ENCODE results near the gene HAP1. TPM values are rescaled to one million over a fixed set of nuclear protein-coding genes. Genes with fewer than 3 reads are reported as not detected.

Gene HAP1
- total and polyA plus RNA-seq, 2 of the 8 experiments (the other 6 are each of a cell fraction or from before 2014, with no cell fraction given) = 2.3 to 3.6 TPM

Small RNA genes lying within 50 kb of the gene (small RNA-seq; reads per million reads assigned to genes)
- not detected for gene RN7SL399P (ENCODE audit: insufficient read depth)
- 4.8 reads per million, percentile 60 among the genes with 10 or more reads in this experiment for gene RNA5SP442 (ENCODE audit: insufficient read depth)

Other genes starting within 250 kb of the HAP1 start
- not detected in 2 replicates for gene KRT36, start 244.7 kb downstream of the HAP1 start, total RNA-seq (2021; fragmentation: NEBNext Ultra II Directional; extraction: Animal tissue kit (Norgen Biotek cat#: 25700))
- not detected in 2 replicates for gene KRT36, start 244.7 kb downstream of the HAP1 start, polyA plus RNA-seq (2011; rRNA removed)
- gene KRT13, start 229.0 kb downstream of the HAP1 start, total RNA-seq (2021; fragmentation: NEBNext Ultra II Directional; extraction: Animal tissue kit (Norgen Biotek cat#: 25700)) = not detected in 2 replicates
- 0.09 and 0.17 TPM in 2 replicates for gene KRT13, start 229.0 kb downstream of the HAP1 start, polyA plus RNA-seq (2011; rRNA removed)
- gene KRT15, start 215.8 kb downstream of the HAP1 start, total RNA-seq (2021; fragmentation: NEBNext Ultra II Directional; extraction: Animal tissue kit (Norgen Biotek cat#: 25700)) = 0.13 and 0.21 TPM in 2 replicates
- 0.09 and 0.11 TPM in 2 replicates for gene KRT15, start 215.8 kb downstream of the HAP1 start, polyA plus RNA-seq (2011; rRNA removed)
- 122 and 137 TPM in 2 replicates for gene KRT19, start 206.3 kb downstream of the HAP1 start, total RNA-seq (2021; fragmentation: NEBNext Ultra II Directional; extraction: Animal tissue kit (Norgen Biotek cat#: 25700))
- 120 and 192 TPM in 2 replicates for gene KRT19, start 206.3 kb downstream of the HAP1 start, polyA plus RNA-seq (2011; rRNA removed)
- not detected in 2 replicates for gene KRT9, start 162.6 kb downstream of the HAP1 start, total RNA-seq (2021; fragmentation: NEBNext Ultra II Directional; extraction: Animal tissue kit (Norgen Biotek cat#: 25700))
- gene KRT9, start 162.6 kb downstream of the HAP1 start, polyA plus RNA-seq (2011; rRNA removed) = not detected in 2 replicates
- gene KRT14, start 147.7 kb downstream of the HAP1 start, total RNA-seq (2021; fragmentation: NEBNext Ultra II Directional; extraction: Animal tissue kit (Norgen Biotek cat#: 25700)) = not detected in 2 replicates
- 0.13 and 0.35 TPM in 2 replicates for gene KRT14, start 147.7 kb downstream of the HAP1 start, polyA plus RNA-seq (2011; rRNA removed)
- gene KRT16, start 121.9 kb downstream of the HAP1 start, total RNA-seq (2021; fragmentation: NEBNext Ultra II Directional; extraction: Animal tissue kit (Norgen Biotek cat#: 25700)) = not detected in 2 replicates
- not detected in 2 replicates for gene KRT16, start 121.9 kb downstream of the HAP1 start, polyA plus RNA-seq (2011; rRNA removed)
- 0.36 and 0.50 TPM in 2 replicates for gene KRT17, start 110.1 kb downstream of the HAP1 start, total RNA-seq (2021; fragmentation: NEBNext Ultra II Directional; extraction: Animal tissue kit (Norgen Biotek cat#: 25700))
- gene KRT17, start 110.1 kb downstream of the HAP1 start, polyA plus RNA-seq (2011; rRNA removed) = 0.95 and 0.96 TPM in 2 replicates
- 528 and 539 TPM in 2 replicates for gene EIF1, start 45.8 kb downstream of the HAP1 start, total RNA-seq (2021; fragmentation: NEBNext Ultra II Directional; extraction: Animal tissue kit (Norgen Biotek cat#: 25700))
- gene EIF1, start 45.8 kb downstream of the HAP1 start, polyA plus RNA-seq (2011; rRNA removed) = 89.3 and 175 TPM in 2 replicates
- gene GAST, start 22.3 kb downstream of the HAP1 start, total RNA-seq (2021; fragmentation: NEBNext Ultra II Directional; extraction: Animal tissue kit (Norgen Biotek cat#: 25700)) = not detected in 2 replicates
- not detected in 2 replicates for gene GAST, start 22.3 kb downstream of the HAP1 start, polyA plus RNA-seq (2011; rRNA removed)
- 98.6 and 102 TPM in 2 replicates for gene JUP, start 52.1 kb upstream of the HAP1 start, total RNA-seq (2021; fragmentation: NEBNext Ultra II Directional; extraction: Animal tissue kit (Norgen Biotek cat#: 25700))
- 62.8 and 125 TPM in 2 replicates for gene JUP, start 52.1 kb upstream of the HAP1 start, polyA plus RNA-seq (2011; rRNA removed)
- gene P3H4, start 77.3 kb upstream of the HAP1 start, total RNA-seq (2021; fragmentation: NEBNext Ultra II Directional; extraction: Animal tissue kit (Norgen Biotek cat#: 25700)) = 22.6 and 23.4 TPM in 2 replicates
- gene P3H4, start 77.3 kb upstream of the HAP1 start, polyA plus RNA-seq (2011; rRNA removed) = 26.7 and 36.6 TPM in 2 replicates
- gene FKBP10, start 78.4 kb upstream of the HAP1 start, total RNA-seq (2021; fragmentation: NEBNext Ultra II Directional; extraction: Animal tissue kit (Norgen Biotek cat#: 25700)) = 173 and 179 TPM in 2 replicates
- gene FKBP10, start 78.4 kb upstream of the HAP1 start, polyA plus RNA-seq (2011; rRNA removed) = 283 and 410 TPM in 2 replicates
- gene NT5C3B, start 101.6 kb upstream of the HAP1 start, total RNA-seq (2021; fragmentation: NEBNext Ultra II Directional; extraction: Animal tissue kit (Norgen Biotek cat#: 25700)) = 68.7 and 71.4 TPM in 2 replicates
- 86.9 and 94.5 TPM in 2 replicates for gene NT5C3B, start 101.6 kb upstream of the HAP1 start, polyA plus RNA-seq (2011; rRNA removed)
- gene KLHL10, start 103.2 kb upstream of the HAP1 start, total RNA-seq (2021; fragmentation: NEBNext Ultra II Directional; extraction: Animal tissue kit (Norgen Biotek cat#: 25700)) = 0.19 TPM in 1 of 2 replicates, not detected in the other
- gene KLHL10, start 103.2 kb upstream of the HAP1 start, polyA plus RNA-seq (2011; rRNA removed) = 0.14 and 0.26 TPM in 2 replicates
- 12.8 and 13.7 TPM in 2 replicates for gene KLHL11, start 130.8 kb upstream of the HAP1 start, total RNA-seq (2021; fragmentation: NEBNext Ultra II Directional; extraction: Animal tissue kit (Norgen Biotek cat#: 25700))
- gene KLHL11, start 130.8 kb upstream of the HAP1 start, polyA plus RNA-seq (2011; rRNA removed) = 3.4 and 4.2 TPM in 2 replicates
- gene ACLY, start 184.3 kb upstream of the HAP1 start, total RNA-seq (2021; fragmentation: NEBNext Ultra II Directional; extraction: Animal tissue kit (Norgen Biotek cat#: 25700)) = 388 and 393 TPM in 2 replicates
- 167 and 238 TPM in 2 replicates for gene ACLY, start 184.3 kb upstream of the HAP1 start, polyA plus RNA-seq (2011; rRNA removed)
- 1.3 TPM in 2 replicates for gene ODAD4, start 196.0 kb upstream of the HAP1 start, total RNA-seq (2021; fragmentation: NEBNext Ultra II Directional; extraction: Animal tissue kit (Norgen Biotek cat#: 25700))
- gene ODAD4, start 196.0 kb upstream of the HAP1 start, polyA plus RNA-seq (2011; rRNA removed) = 0.41 and 0.48 TPM in 2 replicates
- gene CNP, start 232.2 kb upstream of the HAP1 start, total RNA-seq (2021; fragmentation: NEBNext Ultra II Directional; extraction: Animal tissue kit (Norgen Biotek cat#: 25700)) = 60.6 and 64.2 TPM in 2 replicates
- 21.9 and 43.3 TPM in 2 replicates for gene CNP, start 232.2 kb upstream of the HAP1 start, polyA plus RNA-seq (2011; rRNA removed)

Data from H1 (cell line).